SK-N-SH (cell line): ENCODE measurements around the gene TSPAN4. TPM values are rescaled to one million over a fixed set of nuclear protein-coding genes. Genes with fewer than 3 reads are reported as not detected.

Experiments
- CTCF ChIA-PET: fragments of 300-600, 350-600 bp; formaldehyde crosslinking; extraction: SDS; loops from one replicate; lab custom pipeline; 2021; lab: Yijun Ruan, JAX
- POLR2A ChIA-PET: fragments of 350-600 bp; sonication (Branson Sonifier 250); formaldehyde crosslinking; extraction: SDS; loops from one replicate; lab custom pipeline; 2020; ENCODE audit warnings: antibody characterized with exemption, inconsistent platforms; lab: Yijun Ruan, JAX
- DNase-seq: peaks from one replicate; pipeline ENCODE4 v3.0.0; 2012
- H2AFZ ChIP-seq: fragments of 200-600 bp; sonication (generic); 2 replicates; pipeline ENCODE4 v1.8.1; 2016; ENCODE audit warnings: antibody characterized with exemption, mild to moderate bottlenecking, low read depth
- H3F3A ChIP-seq: fragments of 200-600 bp; sonication (generic); replicated peaks from 2 replicates; pipeline ENCODE3; 2016; ENCODE audit warnings: antibody characterized with exemption, mild to moderate bottlenecking; ENCODE audit not compliant: insufficient read depth
- H3K27ac ChIP-seq, 2 experiments: fragments of 200-500 bp in 1 of 2; fragments of 200-600 bp in 1 of 2; sonication (Bioruptor generic) in 1 of 2; sonication (generic), shearing (Covaris generic) in 1 of 2; 2 replicates each; pipeline versions ENCODE4 v1.5.1 to v1.6.1; 2014 to 2016; ENCODE audit warnings: low read depth in 2 of 2, inconsistent platforms in 1 of 2, low read length in 1 of 2, mild to moderate bottlenecking in 1 of 2, mixed read lengths in 1 of 2
- H3K27me3 ChIP-seq: fragments of 200-600 bp; sonication (generic), shearing (Covaris generic); 2 replicates; pipeline ENCODE4 v1.6.1; 2016; ENCODE audit warnings: mixed run types; ENCODE audit not compliant: insufficient read depth
- H3K36me3 ChIP-seq, 2 experiments: fragments of 200-500 bp in 1 of 2; fragments of 200-600 bp in 1 of 2; sonication (Bioruptor generic) in 1 of 2; sonication (generic) in 1 of 2; replicated peaks in 1 of 2; 2 replicates each; pipeline versions ENCODE3 to v1.5.1; 2014 to 2016; ENCODE audit warnings: low read length in 1 of 2, mild to moderate bottlenecking in 1 of 2; ENCODE audit not compliant: insufficient read depth in 2 of 2, control insufficient read depth in 1 of 2
- H3K4me1 ChIP-seq, 2 experiments: fragments of 200-500 bp in 1 of 2; fragments of 200-600 bp in 1 of 2; sonication (Bioruptor generic) in 1 of 2; sonication (generic), shearing (Covaris generic) in 1 of 2; 2 replicates each; pipeline versions ENCODE4 v1.5.1 to v1.6.1; 2014 to 2016; ENCODE audit warnings: low read depth in 1 of 2, low read length in 1 of 2, mixed run types in 1 of 2; ENCODE audit not compliant: insufficient read depth in 2 of 2, control insufficient read depth in 1 of 2
- H3K4me2 ChIP-seq: fragments of 200-600 bp; sonication (generic), shearing (Covaris generic); 2 replicates; pipeline ENCODE4 v1.6.1; 2017; ENCODE audit warnings: mixed run types
- H3K4me3 ChIP-seq, 2 experiments: fragments of 200-500 bp in 1 of 2; fragments of 200-600 bp in 1 of 2; sonication (Bioruptor generic) in 1 of 2; sonication (generic), shearing (Covaris generic) in 1 of 2; 2 replicates each; pipeline versions ENCODE4 v1.5.1 to v1.8.1; 2014 to 2016; ENCODE audit warnings: low read depth in 2 of 2, inconsistent platforms in 1 of 2, low read length in 1 of 2, mild to moderate bottlenecking in 1 of 2, mixed read lengths in 1 of 2, moderate library complexity in 1 of 2
- H3K79me2 ChIP-seq: fragments of 200-600 bp; sonication (generic); 2 replicates; pipeline ENCODE4 v1.8.1; 2017; ENCODE audit warnings: mild to moderate bottlenecking; ENCODE audit not compliant: insufficient read depth
- H3K9ac ChIP-seq: fragments of 200-600 bp; sonication (generic); 2 replicates; pipeline ENCODE4 v1.6.1; 2017; ENCODE audit warnings: mixed run types
- H3K9me2 ChIP-seq: fragments of 200-600 bp; sonication (generic); 2 replicates; pipeline ENCODE4 v1.6.1; 2017; ENCODE audit warnings: mixed run types
- H3K9me3 ChIP-seq: fragments of 200-600 bp; sonication (generic); 2 replicates; pipeline ENCODE4 v1.6.1; 2017; ENCODE audit warnings: mixed run types, mild to moderate bottlenecking, moderate library complexity
- H4K20me1 ChIP-seq: fragments of 200-600 bp; sonication (generic); 2 replicates; pipeline ENCODE4 v1.6.1; 2017; ENCODE audit warnings: mild to moderate bottlenecking, mixed run types; ENCODE audit not compliant: insufficient read depth
- CHD2 ChIP-seq: fragments of 150-350 bp; IDR thresholded peaks from 2 replicates; pipeline ENCODE4 v1.6.1; 2018; ENCODE audit warnings: low read length; ENCODE audit not compliant: partially characterized antibody
- ELF1 ChIP-seq: IDR thresholded peaks from 2 replicates; pipeline ENCODE4 v1.4.0; 2012
- EZH2phosphoT487 ChIP-seq: fragments of 200-600 bp; sonication (generic); IDR thresholded peaks from 2 replicates; pipeline ENCODE4 v1.6.1; 2017; ENCODE audit warnings: low read depth, mixed run types, mild to moderate bottlenecking, antibody characterized with exemption, moderate library complexity, borderline replicate concordance
- FOSL2 ChIP-seq: IDR thresholded peaks from 2 replicates; pipeline ENCODE4 v1.4.0; 2012; ENCODE audit warnings: low read depth, mild to moderate bottlenecking, moderate library complexity, borderline replicate concordance
- GABPA ChIP-seq: IDR thresholded peaks from 2 replicates; pipeline ENCODE4 v1.4.0; 2012; ENCODE audit warnings: low read depth, mild to moderate bottlenecking
- GATA2 ChIP-seq: sonication (generic); formaldehyde crosslinking; IDR thresholded peaks from 2 replicates; pipeline ENCODE4 v1.5.0; 2020; ENCODE audit warnings: mild to moderate bottlenecking, missing genetic modification reagents
- JUND ChIP-seq: IDR thresholded peaks from 2 replicates; pipeline ENCODE4 v1.4.0; 2012
- POLR2AphosphoS5 ChIP-seq: IDR thresholded peaks from 2 replicates; pipeline ENCODE4 v1.6.1; 2012; ENCODE audit warnings: low read depth, low read length
- RCOR1 ChIP-seq: fragments of 150-350 bp; IDR thresholded peaks from 2 replicates; pipeline ENCODE4 v1.6.1; 2017; ENCODE audit warnings: antibody characterized with exemption, low read length
- RFX5 ChIP-seq: IDR thresholded peaks from 2 replicates; pipeline ENCODE4 v1.6.1; 2012; ENCODE audit warnings: mild to moderate bottlenecking, improper control_type of control experiment, low read length
- SIN3A ChIP-seq: IDR thresholded peaks from 2 replicates; pipeline ENCODE4 v1.6.1; 2012; ENCODE audit warnings: low read depth, mild to moderate bottlenecking, low read length, moderate library complexity, borderline replicate concordance
- SMC3 ChIP-seq: IDR thresholded peaks from 2 replicates; pipeline ENCODE4 v1.6.1; 2012; ENCODE audit warnings: low read depth, low read length, improper control_type of control experiment
- TAF1 ChIP-seq: IDR thresholded peaks from 2 replicates; pipeline ENCODE4 v1.6.1; 2012; ENCODE audit warnings: low read depth, mild to moderate bottlenecking, low read length, moderate library complexity, borderline replicate concordance
- TEAD4 ChIP-seq: IDR thresholded peaks from 2 replicates; pipeline ENCODE4 v1.4.0; 2012; ENCODE audit warnings: mild to moderate bottlenecking, borderline replicate concordance; ENCODE audit not compliant: insufficient read depth
- YY1 ChIP-seq: IDR thresholded peaks from 2 replicates; pipeline ENCODE4 v1.4.0; 2012; ENCODE audit warnings: low read depth, mild to moderate bottlenecking
- WGBS: methylation state at CpG from one replicate; pipeline ENCODE4 v1.1.6; 2017; ENCODE audit warnings: low lambda C conversion rate; 5-methylcytosine and 5-hydroxymethylcytosine counted together
- polyA plus RNA-seq, 3 experiments: library from polyadenylated mRNA; depleted of rRNA; stranded (reverse); fragments of >200 nt; gene quantifications; 2 replicates each; pipeline ENCODE4 v1.2.3, GENCODE V29; 2012
- TF ChIP-seq, protein P1 (sequence below): IDR thresholded peaks from 2 replicates; pipeline ENCODE4 v1.4.0; 2012; ENCODE audit warnings: low read depth, borderline replicate concordance
- TF ChIP-seq, protein P2 (sequence below): fragments of 150-350 bp; IDR thresholded peaks from 2 replicates; pipeline ENCODE4 v1.6.1; 2017; ENCODE audit warnings: antibody characterized with exemption, low read length, low read depth, borderline replicate concordance
- TF ChIP-seq, protein P3 (sequence below): fragments of 150-350 bp; IDR thresholded peaks from 2 replicates; pipeline ENCODE4 v1.6.1; 2016; ENCODE audit warnings: mild to moderate bottlenecking, low read depth, low read length

TSPAN4 gene
- polyA plus RNA-seq, 1 of the 3 experiments (the other 2 are of a cell fraction), result 226 TPM

DNA sequence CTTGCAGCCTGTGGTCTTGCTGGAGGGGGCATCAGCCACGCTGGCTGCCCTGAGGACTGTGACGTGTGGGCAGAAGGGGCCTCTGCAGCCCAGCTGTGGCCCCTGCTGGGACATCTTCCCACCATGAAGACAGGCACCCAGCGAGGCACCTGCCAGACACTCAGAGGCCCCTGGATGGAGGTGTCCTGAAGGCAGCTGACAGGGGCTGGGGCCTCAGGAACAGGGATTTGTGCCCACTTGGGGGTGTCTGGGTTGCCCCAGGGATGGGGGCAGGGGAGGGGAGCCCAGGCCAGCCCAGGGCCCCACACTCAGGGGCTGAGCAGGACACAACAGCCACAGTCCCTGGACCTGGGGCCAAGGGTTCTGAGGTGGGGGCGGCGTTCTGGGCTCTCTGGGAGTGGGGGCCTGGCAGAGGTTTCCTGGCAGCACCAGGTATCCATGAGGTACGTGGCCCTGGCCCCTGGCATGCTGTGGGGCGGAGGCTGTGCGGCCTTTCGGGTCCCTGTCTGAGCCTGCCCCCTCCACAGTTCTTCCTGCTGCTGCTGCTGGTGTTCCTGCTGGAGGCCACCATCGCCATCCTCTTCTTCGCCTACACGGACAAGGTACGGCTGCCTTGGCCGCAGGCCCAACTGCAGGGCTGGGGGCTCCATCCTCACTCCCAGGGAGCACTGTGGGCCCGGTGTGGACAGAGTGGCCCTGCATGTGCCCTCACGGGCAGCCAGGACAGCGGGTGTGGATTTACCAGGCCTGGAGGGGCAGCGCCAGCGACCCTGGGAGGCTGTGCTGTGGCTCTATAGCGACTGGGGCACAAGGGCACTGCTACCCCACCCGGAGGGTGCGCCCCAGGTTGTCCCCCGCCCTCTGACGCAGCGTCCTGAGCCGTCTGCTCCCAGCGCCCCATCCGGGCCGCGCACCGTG lies 21.5 kb downstream of the TSPAN4 start:
- 95% methylated on average over 14 of the region's 31 CpGs for WGBS

DNA sequence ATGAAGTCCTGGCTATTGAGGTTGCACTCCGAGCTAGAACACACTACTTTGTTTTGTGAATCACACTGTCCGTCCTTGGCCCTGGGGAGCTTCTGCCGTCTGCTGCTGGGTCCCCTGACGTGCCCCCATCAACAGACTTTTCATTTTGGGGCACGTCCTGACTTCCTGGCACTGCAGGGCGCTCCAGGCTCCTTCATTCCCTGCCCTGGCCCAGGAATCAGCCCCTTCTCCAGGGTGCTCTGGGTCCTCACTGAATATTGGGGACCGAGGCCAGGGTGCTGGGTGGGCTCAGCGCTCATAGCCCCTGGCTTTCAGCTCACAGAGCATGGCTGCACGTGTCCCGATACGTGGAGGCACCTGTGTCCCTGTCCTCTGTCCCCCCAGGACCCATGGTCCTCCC lies 22.2 kb downstream of the TSPAN4 start:
- H3K9ac ChIP-seq, result no peak overlapping the region
- peaks cover 4 to 30% of the 10 kb centered on the region in 2 experiments; a peak in 2 of 4 replicates for H3K4me1 ChIP-seq
- H3F3A ChIP-seq, result peaks cover 3% of the 10 kb centered on the region
- peaks cover 6% of the 10 kb centered on the region; the same call in 1 of the 2 replicates for H3K79me2 ChIP-seq
- peaks cover 22% of the 10 kb centered on the region for H4K20me1 ChIP-seq
- no peaks in the 10 kb centered on the region for H3K9me2 ChIP-seq
- H3K36me3 ChIP-seq, result peaks cover 0 to 24% of the 10 kb centered on the region in 2 experiments
- DNase-seq, result no peak
- ChIA-PET POLR2A (interaction anchor here (0.9 kb wide), 1 partner anchor 625 kb away, joined by 4 read pairs; no protein-coding TSS in a partner anchor), CTCF (interaction anchor here (0.6 kb wide), 1 partner anchor 33 kb away, joined by 3 read pairs; no protein-coding TSS in a partner anchor)
- TF ChIP-seq GATA2 (CRISPR knock-in tag) (no peak), SMC3 (no peak), ELF1 (no peak), TEAD4 (no peak), TAF1 (no peak), YY1 (no peak), POLR2AphosphoS5 (no peak), FOSL2 (no peak), GABPA (no peak), JUND (no peak)
- 93% methylated on average over 11 of the region's 11 CpGs for WGBS
- no peak overlapping the region for H3K4me2 ChIP-seq
- H3K27me3 ChIP-seq, result no peaks in the 10 kb centered on the region
- H3K27ac ChIP-seq, result no peak overlapping the region; a peak in 1 of 4 replicates
- no peak overlapping the region for H2AFZ ChIP-seq
- no peak overlapping the region for H3K4me3 ChIP-seq
- no peaks in the 10 kb centered on the region for H3K9me3 ChIP-seq

More for the DNA sequence above, 21.5 kb downstream of the TSPAN4 start:
- H3K9me3 ChIP-seq, result no peaks in the 10 kb centered on the region
- H3K27ac ChIP-seq, result no peak overlapping the region; a peak in 1 of 4 replicates
- H4K20me1 ChIP-seq, result peaks cover 28% of the 10 kb centered on the region
- H2AFZ ChIP-seq, result no peak overlapping the region
- ChIA-PET CTCF (no interaction called here), POLR2A (interaction anchor here (0.9 kb wide), 1 partner anchor 625 kb away, joined by 4 read pairs; no protein-coding TSS in a partner anchor)
- H3K36me3 ChIP-seq, result peaks cover 0 to 24% of the 10 kb centered on the region in 2 experiments
- no peak for DNase-seq
- no peak overlapping the region for H3K9ac ChIP-seq
- TF ChIP-seq SIN3A, result peak; percentile 0; the same call in 1 of the 2 replicates
- TF ChIP-seq, protein P1, sequence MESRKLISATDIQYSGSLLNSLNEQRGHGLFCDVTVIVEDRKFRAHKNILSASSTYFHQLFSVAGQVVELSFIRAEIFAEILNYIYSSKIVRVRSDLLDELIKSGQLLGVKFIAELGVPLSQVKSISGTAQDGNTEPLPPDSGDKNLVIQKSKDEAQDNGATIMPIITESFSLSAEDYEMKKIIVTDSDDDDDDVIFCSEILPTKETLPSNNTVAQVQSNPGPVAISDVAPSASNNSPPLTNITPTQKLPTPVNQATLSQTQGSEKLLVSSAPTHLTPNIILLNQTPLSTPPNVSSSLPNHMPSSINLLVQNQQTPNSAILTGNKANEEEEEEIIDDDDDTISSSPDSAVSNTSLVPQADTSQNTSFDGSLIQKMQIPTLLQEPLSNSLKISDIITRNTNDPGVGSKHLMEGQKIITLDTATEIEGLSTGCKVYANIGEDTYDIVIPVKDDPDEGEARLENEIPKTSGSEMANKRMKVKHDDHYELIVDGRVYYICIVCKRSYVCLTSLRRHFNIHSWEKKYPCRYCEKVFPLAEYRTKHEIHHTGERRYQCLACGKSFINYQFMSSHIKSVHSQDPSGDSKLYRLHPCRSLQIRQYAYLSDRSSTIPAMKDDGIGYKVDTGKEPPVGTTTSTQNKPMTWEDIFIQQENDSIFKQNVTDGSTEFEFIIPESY, result no peak
- TF ChIP-seq RFX5, result no peak
- TF ChIP-seq YY1, result no peak
- TF ChIP-seq CHD2, result no peak
- TF ChIP-seq, protein P2, sequence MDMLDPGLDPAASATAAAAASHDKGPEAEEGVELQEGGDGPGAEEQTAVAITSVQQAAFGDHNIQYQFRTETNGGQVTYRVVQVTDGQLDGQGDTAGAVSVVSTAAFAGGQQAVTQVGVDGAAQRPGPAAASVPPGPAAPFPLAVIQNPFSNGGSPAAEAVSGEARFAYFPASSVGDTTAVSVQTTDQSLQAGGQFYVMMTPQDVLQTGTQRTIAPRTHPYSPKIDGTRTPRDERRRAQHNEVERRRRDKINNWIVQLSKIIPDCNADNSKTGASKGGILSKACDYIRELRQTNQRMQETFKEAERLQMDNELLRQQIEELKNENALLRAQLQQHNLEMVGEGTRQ, result no peak
- TF ChIP-seq RCOR1, result no peak
- TF ChIP-seq, protein P3, sequence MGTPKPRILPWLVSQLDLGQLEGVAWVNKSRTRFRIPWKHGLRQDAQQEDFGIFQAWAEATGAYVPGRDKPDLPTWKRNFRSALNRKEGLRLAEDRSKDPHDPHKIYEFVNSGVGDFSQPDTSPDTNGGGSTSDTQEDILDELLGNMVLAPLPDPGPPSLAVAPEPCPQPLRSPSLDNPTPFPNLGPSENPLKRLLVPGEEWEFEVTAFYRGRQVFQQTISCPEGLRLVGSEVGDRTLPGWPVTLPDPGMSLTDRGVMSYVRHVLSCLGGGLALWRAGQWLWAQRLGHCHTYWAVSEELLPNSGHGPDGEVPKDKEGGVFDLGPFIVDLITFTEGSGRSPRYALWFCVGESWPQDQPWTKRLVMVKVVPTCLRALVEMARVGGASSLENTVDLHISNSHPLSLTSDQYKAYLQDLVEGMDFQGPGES, result no peak
- no peak for TF ChIP-seq EZH2phosphoT487
- H3K4me1 ChIP-seq, result peaks cover 10 to 34% of the 10 kb centered on the region in 2 experiments; a peak in 2 of 4 replicates
- no peaks in the 10 kb centered on the region for H3K27me3 ChIP-seq
- H3K4me3 ChIP-seq, result no peak overlapping the region
- H3K9me2 ChIP-seq, result no peaks in the 10 kb centered on the region
- peaks cover 7% of the 10 kb centered on the region; the same call in 1 of the 2 replicates for H3K79me2 ChIP-seq
- H3F3A ChIP-seq, result peaks cover 3% of the 10 kb centered on the region
- no peak overlapping the region for H3K4me2 ChIP-seq
